ENCODE results near the gene GEMIN7.

GEMIN7 gene

DNA sequence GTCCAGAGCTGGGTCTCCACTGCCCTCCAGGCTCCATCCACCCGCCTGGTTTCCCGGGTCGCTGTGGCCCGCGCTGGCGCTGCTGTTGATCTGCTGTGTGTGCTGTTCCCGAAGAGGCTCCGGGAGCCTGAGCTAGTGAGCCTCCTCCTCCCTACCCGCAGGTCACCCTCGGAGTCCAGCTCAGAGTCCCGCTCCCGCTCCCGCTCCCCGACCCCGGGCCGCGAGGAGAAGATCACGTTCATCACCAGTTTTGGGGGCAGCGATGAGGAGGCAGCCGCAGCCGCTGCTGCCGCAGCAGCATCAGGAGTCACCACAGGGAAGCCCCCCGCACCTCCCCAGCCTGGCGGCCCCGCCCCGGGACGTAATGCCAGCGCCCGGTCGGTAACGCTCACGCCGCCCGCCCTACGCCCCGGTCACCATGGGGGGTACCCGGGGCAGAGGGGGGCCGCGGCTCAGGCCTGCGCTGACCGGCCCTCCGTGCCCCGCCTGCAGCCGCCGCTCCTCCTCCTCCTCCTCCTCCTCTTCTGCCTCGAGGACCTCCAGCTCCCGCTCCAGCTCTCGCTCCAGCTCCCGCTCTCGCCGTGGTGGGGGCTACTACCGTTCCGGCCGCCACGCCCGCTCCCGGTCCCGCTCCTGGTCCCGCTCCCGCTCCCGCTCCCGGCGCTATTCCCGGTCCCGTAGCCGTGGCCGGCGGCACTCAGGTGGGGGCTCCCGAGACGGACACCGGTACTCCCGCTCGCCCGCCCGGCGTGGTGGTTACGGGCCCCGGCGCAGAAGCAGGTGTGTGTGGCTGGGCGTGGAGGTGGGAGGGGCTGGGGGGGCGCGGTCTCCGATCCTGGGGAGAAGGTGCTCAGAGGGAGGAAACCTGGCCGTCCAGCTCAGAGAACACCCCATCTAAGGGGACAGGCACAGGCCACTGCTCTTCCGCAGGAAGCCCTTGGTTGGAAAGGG is 14.9 kb upstream of the GEMIN7 start:
- DNase-seq: no peak

DNA sequence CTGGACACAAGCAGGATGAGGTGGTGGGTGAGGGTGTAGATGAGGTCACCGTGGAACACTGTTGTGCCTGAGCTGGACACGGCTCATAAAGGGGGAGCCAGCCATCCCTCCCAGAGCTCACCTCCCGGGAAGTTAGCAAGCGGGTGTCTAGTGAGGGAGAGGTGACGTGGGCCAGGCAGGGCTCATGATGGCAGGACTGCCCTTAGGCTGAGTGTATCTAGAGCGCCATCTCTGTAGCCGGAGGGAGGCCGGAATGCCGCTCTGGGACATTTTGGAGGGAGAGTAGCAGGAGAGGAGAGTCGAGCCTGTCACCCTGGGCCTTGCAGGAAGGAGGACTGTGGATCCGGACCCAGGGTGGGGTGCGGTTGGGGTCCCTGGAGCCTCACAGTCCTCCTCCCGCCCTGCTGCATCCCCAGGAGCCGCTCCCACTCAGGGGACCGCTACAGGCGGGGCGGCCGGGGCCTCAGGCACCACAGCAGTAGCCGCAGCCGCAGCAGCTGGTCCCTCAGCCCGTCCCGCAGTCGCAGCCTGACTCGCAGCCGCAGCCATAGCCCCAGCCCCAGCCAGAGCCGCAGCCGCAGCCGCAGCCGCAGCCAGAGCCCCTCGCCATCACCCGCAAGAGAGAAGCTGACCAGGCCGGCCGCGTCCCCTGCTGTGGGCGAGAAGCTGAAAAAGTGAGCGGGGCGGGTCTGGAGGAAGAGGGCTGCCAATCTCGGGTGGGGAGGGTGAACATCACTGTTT is 12.0 kb upstream of the GEMIN7 start:
- no peak for DNase-seq

DNA sequence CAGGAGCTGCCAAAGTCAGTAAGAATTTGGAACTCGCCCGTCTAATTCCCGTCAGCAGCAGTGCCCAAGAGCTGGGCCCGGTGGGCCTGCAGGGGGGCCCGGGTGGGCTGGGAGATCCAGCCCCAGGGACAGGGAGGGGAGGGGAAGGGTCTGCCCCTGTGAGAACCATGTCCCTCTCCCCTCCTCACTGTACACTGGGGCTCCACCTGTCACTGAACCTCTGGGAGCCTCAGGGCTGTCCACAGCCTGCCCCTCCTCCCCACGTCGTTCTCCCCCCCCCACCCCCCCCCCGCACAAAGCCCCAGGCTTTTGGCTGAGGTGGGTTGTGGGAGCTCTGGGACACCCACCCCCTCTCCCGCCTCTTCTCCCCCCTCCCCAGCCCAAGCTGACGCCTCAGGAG is 11.0 kb upstream of the GEMIN7 start:
- DNase-seq: no peak

DNA sequence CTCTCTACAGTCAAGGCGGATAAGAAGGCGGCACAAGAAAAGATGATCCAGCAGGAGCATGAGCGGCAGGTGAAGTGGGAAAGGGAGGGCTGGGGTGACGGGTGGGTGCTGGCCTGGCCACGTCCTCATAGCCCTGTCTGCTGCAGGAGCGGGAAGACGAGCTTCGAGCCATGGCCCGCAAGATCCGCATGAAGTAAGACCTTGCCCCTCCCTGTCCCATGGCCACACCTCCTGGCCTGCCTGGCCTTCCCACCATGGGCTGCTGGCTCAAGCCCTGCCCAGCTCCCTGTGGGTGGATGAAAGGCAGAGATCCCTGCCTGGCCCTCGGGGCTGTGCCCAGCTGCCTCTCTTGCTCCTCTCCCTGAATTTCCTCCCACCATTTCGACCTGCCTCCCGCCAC is 10.0 kb upstream of the GEMIN7 start:
- no peak for DNase-seq

DNA sequence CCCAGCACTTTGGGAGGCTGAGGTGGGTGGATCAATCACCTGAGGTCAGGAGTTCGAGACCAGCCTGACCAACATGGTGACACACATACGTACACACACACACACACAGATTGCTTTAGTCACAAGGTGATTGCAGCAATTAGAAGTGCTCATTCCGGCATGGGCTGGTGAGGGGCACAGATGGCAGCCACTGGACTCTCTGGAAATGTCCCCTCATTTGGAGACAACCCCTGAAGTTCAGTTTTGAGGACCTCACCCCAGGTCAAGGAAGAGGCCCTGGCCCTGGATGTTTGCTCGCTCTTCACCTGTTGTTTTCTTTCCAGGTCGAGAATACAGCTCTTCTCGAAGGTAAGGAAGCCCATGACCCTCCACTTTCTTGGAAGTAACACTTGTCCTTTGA is 8.8 kb upstream of the GEMIN7 start:
- DNase-seq: no peak

DNA sequence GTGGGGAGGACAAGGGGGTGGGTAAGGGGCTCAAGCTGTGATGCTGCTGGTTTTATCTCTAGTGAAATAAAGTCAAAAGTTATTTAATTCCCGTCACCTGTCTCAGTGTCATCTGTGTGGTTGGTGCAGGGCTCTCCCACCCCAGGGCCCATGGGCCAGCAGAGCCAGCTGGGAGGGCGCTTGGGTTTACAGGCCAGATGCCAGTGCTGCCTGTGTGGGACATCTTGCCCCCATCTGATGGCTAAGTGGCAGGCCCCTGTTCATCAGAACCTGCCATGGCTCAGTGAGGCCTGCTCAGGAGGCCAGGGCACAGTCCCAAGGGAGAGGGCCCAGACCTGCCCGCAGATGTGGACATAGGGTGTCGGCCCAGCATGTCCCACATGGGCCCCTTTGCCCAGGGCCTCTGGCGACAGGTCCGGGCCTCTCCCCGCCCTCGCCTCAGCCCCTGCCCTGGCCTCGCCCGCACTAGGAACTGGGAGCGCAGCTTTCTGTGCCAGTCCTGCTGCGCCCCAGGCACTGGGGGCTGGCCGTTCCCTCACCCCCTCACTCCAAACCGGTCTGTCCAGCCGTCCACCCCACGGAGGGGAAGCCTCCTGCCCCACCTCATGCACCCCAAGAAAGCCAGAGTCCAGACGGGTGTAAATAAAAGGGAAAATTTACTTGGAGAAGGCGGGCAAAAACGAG is 8.1 kb upstream of the GEMIN7 start:
- DNase-seq: no peak

DNA sequence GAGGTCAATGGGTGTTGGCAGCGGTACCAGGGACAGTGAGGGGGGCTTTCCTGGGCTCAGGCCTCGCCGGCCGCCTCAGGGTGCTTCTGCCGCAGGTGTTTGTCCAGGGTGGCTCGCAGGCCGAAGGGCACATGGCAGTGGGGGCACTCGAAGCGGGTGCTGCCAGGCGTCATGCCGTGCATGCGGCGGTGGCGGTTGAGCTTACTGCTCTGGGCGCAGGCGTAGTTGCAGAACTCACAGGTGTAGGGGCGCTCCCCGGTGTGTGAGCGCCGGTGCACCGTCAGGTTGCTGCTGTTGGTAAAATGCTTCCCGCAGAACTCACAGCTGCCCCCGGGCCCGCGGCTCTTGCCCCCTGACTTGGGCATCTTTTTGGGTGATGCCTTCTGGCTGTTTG is 7.5 kb upstream of the GEMIN7 start:
- DNase-seq: no peak

DNA sequence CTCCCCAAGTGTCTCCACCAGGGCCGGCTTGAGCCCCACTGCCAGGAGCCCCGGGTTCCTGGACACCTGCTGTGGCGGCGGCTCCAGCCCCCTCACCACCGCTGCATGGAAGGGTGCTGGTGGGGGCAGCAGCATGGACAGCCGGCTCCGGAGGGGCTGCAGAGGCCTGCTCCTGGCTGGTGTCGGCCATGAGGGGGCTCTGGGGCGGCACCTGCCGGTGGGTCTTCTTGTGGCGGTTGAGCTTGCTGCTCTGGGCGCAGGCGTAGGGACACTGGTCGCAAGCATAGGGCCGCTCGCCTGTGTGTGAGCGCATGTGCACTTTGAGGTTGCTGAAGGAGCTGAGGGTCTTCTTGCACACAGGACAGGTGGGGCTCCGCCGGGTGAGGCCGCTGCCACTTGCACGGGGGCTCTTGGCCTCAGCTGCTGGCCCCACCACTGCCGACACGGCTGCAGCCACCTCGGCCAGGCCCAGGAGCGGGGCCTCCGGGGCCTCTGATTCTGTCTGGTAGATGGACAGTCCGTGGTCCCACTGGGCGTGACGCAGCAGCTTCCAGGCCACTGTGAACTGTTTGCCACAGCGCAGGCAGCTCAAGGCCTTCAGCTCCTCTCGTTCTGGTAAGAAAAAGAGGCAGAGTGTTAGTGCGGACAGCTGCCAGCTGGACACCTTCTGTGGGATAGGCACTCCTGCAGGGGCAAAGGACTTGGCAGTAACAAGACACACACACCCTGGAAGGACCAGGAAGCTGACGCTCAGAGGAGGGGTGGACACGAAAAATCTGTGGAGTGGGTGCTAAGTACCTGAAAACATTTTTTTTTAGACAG is 6.9 kb upstream of the GEMIN7 start:
- no peak for DNase-seq

DNA sequence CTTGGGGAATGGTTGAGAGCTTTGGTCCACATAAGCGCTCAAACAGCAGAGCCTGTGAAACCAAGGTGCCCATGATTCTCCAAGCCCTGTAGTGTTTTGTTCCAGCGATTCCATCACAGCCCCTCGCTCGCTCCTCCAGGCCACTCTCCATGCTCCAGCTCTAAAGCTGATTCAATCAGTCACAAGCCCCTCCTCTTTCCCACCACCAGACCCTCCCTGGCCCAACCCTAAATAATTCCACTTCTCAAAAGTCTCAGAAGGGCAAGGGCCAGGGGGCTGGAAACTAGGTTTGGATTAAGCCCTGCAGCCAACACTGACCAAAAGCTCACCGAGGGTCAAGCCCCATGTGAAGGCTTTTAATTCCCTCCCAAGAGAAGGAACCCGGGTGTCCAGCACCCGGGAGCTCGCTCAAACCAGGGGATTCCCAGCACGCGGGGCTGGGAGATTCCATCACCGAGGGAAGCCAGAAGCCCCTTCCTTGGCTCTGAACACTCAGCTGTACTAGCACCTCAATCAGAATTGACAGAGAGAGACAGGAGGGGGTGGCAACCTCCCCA is 4.2 kb upstream of the GEMIN7 start:
- DNase-seq: no peak

DNA sequence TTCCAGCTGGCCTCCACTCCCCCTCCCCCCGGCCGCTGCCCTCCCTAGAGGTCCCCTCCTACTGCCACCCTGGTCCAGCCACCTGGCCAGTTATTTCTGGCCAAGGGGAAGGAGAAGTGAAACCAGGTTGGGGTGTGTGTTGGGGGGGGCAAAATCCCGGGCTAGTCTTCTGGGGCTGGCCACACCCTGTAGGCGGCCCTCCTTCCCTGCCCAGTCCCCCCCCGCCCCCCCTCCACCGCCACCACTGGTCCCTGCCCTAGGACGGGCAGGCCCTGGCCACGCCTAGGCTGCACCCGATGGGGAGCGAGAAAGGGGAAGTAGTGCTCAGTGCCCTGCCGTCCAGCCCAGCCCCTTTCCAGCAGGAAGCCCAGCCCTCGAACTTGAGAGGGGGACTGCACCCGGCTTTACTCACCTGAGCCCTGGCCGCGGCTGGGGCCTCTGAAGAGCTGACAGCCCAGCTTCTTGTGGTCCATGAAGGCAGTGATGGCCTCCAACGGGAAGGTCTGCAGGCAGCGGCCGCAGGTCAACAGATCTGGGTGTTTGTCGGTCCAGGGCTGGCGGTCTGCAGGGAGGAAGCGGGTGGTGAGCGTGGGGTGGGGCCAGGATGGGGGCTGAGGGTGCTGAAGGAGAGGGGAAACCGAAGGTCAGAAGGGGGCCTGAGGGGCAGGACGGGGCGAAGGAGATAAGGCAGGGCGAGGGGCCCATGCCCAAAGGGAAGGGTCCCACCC is 3.6 kb upstream of the GEMIN7 start:
- peak; percentile 33 for DNase-seq

DNA sequence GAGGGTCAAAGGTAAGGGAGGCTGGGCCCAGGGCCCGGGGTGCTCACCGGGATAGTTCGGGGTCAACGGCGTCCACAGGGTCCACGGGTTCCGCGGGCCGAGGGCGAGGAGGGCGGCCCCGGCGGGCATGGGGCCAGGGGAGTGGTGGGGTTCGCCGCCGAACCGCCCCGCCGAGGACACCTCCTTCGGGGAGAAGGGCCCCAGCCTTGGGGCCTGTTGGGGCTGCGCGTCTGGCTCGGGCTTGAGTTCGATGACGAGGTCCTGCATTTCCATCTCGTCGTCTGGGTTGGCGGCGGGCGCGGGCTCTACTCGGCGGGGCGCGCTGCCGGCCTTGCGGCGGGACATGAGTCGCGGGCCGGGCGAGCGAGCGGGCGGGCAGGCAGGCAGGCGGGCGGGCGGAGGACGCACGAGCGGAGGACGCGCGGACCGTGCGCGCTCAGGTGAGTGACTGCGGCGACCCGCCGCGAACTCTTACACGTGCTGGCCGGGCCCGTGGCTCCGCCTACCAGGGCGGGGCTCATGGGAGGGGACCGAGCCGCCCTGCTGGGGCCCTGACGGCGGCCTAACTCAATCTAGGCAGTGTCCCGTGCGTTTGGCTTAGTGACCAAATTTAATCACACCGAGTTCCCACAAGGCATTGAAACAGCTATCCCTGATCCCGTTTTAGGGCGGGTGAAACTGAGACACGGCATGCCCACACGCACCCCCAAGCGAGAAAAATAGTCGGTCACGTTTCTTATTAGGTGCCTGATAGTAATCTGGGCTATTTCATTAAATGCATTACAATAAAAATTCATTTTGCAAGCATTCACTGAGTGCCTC is 2.8 kb upstream of the GEMIN7 start, which contains the start of gene ZNF296:
Gene ZNF296, minus strand, starts transcription at position 450 of the 822 bp plus-strand sequence. Its CDS starts 105 bp downstream, at position 345.
- DNase-seq: peak; percentile 82

DNA sequence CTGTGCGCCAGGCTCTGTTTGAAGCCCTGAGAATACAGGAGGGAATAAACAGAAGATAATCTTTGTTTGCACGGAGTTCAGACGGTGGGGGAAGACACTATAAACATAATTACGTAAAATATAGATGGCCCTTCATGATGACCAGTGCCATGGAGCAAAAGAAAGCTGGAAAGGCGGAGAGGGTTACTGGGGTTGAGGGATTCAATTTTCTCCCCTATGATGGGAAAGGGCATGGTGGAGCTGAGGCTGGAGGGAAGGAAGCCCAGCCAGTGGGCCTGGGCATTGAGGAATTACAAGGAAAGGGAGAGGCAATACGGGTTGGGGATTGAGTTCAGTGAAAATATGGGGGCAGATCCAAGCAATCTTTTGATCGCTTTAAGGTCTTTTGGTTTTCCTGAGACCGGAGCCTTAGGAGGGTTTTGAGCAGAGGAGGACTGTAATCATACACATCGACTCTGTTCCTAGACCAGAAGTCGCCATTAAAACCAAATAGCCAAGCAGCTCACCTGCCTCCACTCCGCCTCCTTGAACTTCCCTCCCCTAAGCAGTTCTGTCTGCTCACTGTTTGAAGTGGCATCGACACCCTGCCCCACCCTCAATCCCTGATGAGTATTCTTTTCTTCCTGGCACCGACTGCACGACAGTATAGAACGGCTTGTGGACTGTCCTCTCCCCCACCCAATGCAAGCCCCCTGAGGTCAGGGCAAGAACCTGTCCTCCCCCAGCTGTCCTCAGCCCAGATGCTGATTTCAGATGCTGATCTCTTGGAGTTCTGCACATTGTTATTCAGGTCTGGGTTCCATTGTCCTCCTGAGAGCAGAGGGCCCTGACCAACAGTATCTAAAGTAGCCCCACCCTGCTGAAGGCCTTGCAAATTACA is 2.0 kb upstream of the GEMIN7 start:
- no peak for DNase-seq

DNA sequence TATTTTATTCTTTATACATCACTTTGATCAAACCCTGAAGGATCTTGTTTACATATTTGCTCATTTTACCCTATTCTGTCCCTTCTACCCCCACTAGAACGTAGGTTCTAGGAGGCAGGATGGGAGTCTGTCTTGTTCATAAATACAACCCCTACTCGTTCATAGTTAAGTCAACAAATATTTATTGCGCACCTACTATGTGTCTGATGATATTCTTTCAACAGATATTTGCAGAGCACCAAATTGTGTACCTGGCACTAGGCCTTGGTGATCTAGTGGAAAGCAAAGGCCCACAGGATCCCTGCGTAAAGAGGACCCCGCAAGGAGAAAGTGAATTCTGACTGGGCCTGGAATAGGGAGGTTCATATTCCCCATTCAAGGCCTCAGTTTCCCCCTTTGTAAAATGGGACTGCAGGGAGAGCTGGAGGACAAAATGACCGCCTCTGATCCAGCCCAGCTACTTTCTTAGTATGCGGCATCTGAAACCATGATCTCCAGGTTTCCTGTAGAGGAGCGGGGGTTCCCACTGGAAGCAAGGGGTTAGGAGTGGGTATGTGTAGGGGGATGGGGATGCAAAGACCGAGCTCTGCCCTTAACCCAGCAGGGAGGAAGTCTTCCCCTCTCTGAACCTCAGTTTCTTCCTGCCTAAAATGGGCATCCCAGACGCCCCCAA is 534 bp upstream of the GEMIN7 start:
- no peak for DNase-seq

DNA sequence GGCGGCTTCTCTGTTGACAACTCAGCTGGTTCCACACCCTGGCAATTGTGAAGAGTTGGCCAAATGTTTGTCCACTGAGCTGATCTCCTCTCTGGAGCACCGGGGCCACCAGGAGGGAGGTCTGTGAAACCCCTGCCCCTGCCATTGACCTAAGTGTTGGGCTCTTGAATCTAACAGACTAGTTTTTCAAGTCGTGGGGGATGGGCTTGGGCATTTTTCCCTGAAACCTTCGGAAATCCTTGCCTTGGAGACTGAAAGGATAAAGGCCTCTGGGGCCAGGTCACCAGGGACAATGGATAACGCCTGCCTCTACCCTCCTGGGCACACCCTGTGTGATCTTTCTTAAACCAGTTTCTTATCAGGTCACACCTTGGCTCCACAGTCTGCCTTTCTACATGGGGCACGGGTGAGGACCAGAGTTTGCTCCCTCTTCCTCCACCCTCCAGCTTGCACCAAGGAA is 881 bp downstream of the GEMIN7 start:
- DNase-seq: no peak

DNA sequence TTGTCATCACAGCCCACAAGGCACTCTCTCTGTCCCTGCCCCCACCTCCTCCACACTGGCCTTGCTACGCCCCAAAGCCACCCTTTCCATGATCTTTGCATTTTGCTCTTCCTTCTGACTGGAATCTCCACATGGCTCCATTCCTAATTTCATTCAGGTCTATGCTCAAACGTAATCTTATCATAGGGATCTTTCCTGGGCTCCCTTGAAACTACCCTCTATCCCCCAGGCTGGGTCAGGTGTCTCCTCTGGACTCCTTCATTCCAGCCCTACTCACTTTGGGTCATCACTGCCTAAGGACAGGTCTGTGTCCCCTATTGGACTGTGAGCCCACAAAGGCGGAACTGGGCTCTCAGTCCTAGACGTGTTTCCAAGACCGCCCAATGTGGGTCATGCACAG is 3.1 kb downstream of the GEMIN7 start:
- no peak for DNase-seq

DNA sequence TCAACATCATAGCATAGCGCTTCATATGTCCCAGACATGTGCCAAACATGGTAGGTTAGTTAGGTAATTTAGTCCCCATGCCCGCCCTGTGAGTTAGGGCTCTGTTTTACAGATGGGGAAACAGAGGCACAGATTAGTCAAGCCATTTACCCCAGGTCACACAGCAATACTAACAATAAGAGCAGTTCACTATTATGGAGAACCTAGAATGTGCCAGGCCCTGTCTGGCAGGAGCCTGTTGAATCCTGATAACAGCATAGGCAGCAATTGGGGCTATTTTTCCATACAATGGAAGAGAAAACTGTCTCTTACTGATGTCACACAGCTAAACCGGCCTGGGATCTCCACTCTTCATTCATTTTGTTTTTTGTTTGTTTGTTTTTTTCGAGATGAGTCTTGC is 7.4 kb downstream of the GEMIN7 start:
- DNase-seq: no peak

DNA sequence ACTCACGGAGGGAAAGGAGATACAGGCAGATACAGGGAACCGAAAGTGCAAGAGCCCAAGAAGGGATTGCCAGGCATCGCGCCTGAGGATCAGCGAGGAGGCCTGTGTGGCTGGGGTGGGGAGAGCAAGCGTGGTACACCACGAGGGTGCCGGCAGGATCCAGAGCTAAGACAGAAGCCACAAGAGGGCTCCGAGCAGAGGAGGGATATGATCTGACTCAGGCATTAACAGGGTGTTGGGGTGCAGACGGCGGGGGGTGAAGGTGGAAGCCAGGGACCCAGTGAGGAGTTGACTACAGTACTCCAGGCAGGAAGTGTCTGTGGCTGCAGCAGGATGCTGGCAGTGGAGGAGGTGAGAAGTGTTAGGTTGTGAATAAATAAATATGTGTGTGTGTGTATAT is 8.5 kb downstream of the GEMIN7 start:
- DNase-seq: peak; percentile 52

DNA sequence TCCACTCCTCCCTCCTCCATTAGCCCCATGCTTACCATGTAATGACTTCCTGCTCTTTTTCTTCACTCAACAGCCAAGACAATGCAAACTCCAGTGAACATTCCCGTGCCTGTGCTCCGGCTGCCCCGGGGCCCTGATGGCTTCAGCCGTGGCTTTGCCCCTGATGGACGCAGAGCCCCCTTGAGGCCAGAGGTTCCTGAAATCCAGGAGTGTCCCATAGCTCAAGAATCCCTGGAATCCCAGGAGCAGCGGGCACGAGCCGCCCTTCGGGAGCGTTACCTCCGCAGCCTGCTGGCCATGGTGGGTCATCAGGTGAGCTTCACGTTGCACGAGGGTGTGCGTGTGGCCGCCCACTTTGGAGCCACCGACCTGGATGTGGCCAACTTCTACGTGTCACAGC is 11.0 kb downstream of the GEMIN7 start:
- DNase-seq: no peak

DNA sequence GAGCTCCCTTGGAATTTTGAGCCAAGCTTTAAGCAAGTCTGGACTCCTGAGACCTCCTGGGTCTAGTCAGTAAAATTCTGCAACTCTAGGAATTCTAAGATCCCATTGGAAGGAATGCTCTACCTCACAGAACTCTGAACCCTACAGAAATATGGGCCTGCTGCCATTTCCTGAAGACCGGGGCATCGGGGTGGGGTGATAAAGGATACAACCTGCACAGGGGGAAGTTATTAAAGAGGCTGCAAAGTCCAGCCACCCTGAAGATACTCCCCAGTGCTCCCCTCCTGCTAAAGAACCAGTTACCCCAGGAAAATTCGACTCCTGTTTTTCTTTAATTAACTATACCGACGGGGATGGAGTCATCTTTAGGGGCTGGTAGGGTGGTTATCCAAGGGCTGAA is 11.5 kb downstream of the GEMIN7 start:
- no peak for DNase-seq

Measured in activated CD8-positive, alpha-beta memory T cell treated with anti-CD3 and anti-CD28 coated beads, Interleukin-2, amount 50 U/mL, for 4 hours (primary cell).